Measurements from ENCODE around the gene CLEC4G.

DNA sequence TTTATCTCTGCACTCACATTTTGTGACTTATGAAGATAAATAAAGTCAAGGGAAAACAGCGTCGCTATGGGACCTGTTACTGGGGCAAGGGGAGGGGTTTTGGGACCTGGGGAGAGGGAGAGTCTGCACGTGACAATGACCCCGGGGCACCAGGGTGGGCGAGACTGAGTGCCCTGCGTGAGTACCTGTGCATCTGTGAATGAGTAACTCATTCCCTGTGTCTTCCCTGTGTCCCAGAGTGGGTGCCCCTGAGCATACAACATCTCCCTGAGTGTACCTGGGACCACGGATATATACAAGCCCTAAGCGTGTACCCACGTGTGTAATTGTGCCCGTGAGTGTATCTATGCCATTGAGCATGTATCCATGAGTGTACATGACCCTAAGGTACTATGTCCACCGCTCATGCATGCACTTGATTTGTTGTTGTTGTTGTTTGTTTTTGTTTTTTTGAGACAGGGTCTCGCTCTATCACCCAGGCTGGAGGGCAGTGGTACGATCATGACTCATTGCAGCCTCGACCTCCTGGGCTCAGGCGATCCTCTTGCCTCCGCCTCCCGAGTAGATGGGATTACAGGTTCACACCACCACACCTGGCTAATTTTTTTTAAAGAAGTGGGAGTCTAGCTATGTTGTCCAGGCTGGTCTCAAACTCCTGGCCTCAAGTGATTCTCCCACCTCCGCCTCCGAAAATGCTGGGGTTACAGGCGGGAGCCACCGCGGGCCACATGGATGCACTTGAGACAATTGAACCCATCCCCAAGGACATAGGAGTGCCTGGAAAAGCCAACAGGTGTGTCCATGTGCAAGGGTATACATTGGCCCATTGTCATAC lies 51.9 kb downstream of the CLEC4G start:
- TF ChIP-seq, protein P1, sequence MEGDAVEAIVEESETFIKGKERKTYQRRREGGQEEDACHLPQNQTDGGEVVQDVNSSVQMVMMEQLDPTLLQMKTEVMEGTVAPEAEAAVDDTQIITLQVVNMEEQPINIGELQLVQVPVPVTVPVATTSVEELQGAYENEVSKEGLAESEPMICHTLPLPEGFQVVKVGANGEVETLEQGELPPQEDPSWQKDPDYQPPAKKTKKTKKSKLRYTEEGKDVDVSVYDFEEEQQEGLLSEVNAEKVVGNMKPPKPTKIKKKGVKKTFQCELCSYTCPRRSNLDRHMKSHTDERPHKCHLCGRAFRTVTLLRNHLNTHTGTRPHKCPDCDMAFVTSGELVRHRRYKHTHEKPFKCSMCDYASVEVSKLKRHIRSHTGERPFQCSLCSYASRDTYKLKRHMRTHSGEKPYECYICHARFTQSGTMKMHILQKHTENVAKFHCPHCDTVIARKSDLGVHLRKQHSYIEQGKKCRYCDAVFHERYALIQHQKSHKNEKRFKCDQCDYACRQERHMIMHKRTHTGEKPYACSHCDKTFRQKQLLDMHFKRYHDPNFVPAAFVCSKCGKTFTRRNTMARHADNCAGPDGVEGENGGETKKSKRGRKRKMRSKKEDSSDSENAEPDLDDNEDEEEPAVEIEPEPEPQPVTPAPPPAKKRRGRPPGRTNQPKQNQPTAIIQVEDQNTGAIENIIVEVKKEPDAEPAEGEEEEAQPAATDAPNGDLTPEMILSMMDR (IDR thresholded peaks at IDR 0.05; ENCODE audit: low read depth, low read length, poor library complexity, severe bottlenecking): no peak
- TF ChIP-seq EZH2phosphoT487 (IDR thresholded peaks at IDR 0.05; ENCODE audit: borderline replicate concordance, low read length): no peak
